RPMI7951 (cell line): ENCODE data around the gene AIG1. TPM values are rescaled to one million over a fixed set of nuclear protein-coding genes. Genes with fewer than 3 reads are reported as not detected.
"Not testable (repeated sequence)": the region's sequence is repeated elsewhere in the genome, so short reads cannot be mapped to it uniquely, and the experiment has no call there.

ENCODE experiments used
- DNase-seq: peaks from one replicate; pipeline ENCODE4 v3.0.0-alpha.2; 2012; ENCODE audit warnings: low read depth
- total RNA-seq: library from RNA; depleted of rRNA; stranded (reverse); fragments of >200 nt; shearing (Covaris generic); gene quantifications from 2 replicates; pipeline ENCODE4 v1.2.3, GENCODE V29; 2014

The AIG1 gene
- total RNA-seq, 1 experiment from 2014 or later: 112 TPM

GRCh38 chr6:143127941-143128680 lies 67.4 kb downstream of the AIG1 start:
- no peak for DNase-seq

- no peak for DNase-seq
Measured at GRCh38 chr6:143128681-143129015, 68.0 kb downstream of the AIG1 start.

GRCh38 chr6:143130928-143131327 lies 70.2 kb downstream of the AIG1 start:
- no peak for DNase-seq

- DNase-seq: no peak
Measured at GRCh38 chr6:143135325-143135724, 74.6 kb downstream of the AIG1 start.

GRCh38 chr6:143135797-143136561 lies 75.3 kb downstream of the AIG1 start:
- no peak for DNase-seq

GRCh38 chr6:143136647-143137046 lies 76.0 kb downstream of the AIG1 start:
- DNase-seq: peak; percentile 59

- DNase-seq: no peak
Measured at GRCh38 chr6:143139239-143139784, 78.6 kb downstream of the AIG1 start.

GRCh38 chr6:143139884-143140283 lies 79.2 kb downstream of the AIG1 start:
- DNase-seq: not testable (repeated sequence)

- DNase-seq: peak; percentile 53
Measured at GRCh38 chr6:143140767-143141166, 80.1 kb downstream of the AIG1 start.

GRCh38 chr6:143141442-143141841 lies 80.8 kb downstream of the AIG1 start:
- DNase-seq: peak; percentile 87

- no peak for DNase-seq
Measured at GRCh38 chr6:143146186-143146851, 85.6 kb downstream of the AIG1 start.

GRCh38 chr6:143149771-143150170 lies 89.1 kb downstream of the AIG1 start:
- peak; percentile 17 for DNase-seq

- peak; percentile 28 for DNase-seq
Measured at GRCh38 chr6:143150281-143150680, 89.6 kb downstream of the AIG1 start.

- no peak for DNase-seq
Measured at GRCh38 chr6:143151381-143151780, 90.7 kb downstream of the AIG1 start.

- peak; percentile 73 for DNase-seq
Measured at GRCh38 chr6:143155681-143156080, 95.0 kb downstream of the AIG1 start.

- DNase-seq: peak; percentile 95
Measured at GRCh38 chr6:143157131-143157530, 96.4 kb downstream of the AIG1 start.

GRCh38 chr6:143158113-143158581 lies 97.5 kb downstream of the AIG1 start:
- peak; percentile 73 for DNase-seq

GRCh38 chr6:143159001-143159400 lies 98.3 kb downstream of the AIG1 start:
- DNase-seq: no peak

GRCh38 chr6:143160015-143160414 lies 99.3 kb downstream of the AIG1 start:
- no peak for DNase-seq

GRCh38 chr6:143160439-143161220 lies 99.9 kb downstream of the AIG1 start:
- no peak for DNase-seq

- no peak for DNase-seq
Measured at GRCh38 chr6:143163621-143164020, 102.9 kb downstream of the AIG1 start.
